H1 (cell line): ENCODE results near the gene SLC7A14. TPM values are rescaled to one million over a fixed set of nuclear protein-coding genes. Genes with fewer than 3 reads are reported as not detected.

ENCODE experiments used
- ASH2L ChIP-seq: fragments of 200-600, 300-600 bp; sonication (generic); IDR thresholded peaks from one replicate; pipeline ENCODE4 v1.7.1; 2017; ENCODE audit warnings: low read length
- BCL11A ChIP-seq, 2 experiments: IDR thresholded peaks; one replicate each; pipeline ENCODE4 v1.6.1; 2011; ENCODE audit warnings: low read depth in 2 of 2, low read length in 2 of 2, mild to moderate bottlenecking in 2 of 2
- SAP30 ChIP-seq: fragments of 300-600 bp; sonication (generic); IDR thresholded peaks from 2 replicates; pipeline ENCODE4 v1.7.1; 2012; ENCODE audit warnings: low read length, moderate library complexity, mild to moderate bottlenecking, inconsistent platforms; ENCODE audit not compliant: insufficient read depth, insufficient replicate concordance
- SP1 ChIP-seq: IDR thresholded peaks from 2 replicates; pipeline ENCODE4 v1.6.1; 2011; ENCODE audit warnings: low read depth, low read length
- SP2 ChIP-seq: IDR thresholded peaks from 2 replicates; pipeline ENCODE4 v1.6.1; 2012; ENCODE audit warnings: mild to moderate bottlenecking, low read length, inconsistent platforms
- SRF ChIP-seq: IDR thresholded peaks from 2 replicates; pipeline ENCODE4 v1.6.1; 2011; ENCODE audit warnings: mild to moderate bottlenecking, low read depth, low read length, moderate library complexity
- TBP ChIP-seq: IDR thresholded peaks from 2 replicates; pipeline ENCODE4 v1.6.1; 2011; ENCODE audit warnings: low read depth, low read length, improper control_type of control experiment
- TCF12 ChIP-seq: IDR thresholded peaks from 2 replicates; pipeline ENCODE4 v1.6.1; 2011; ENCODE audit warnings: low read depth, mild to moderate bottlenecking, low read length
- polyA plus RNA-seq, 7 experiments: library from polyadenylated mRNA; depleted of rRNA in 3 of 7; stranded (reverse) in 5 of 7; unstranded in 2 of 7; fragments of >200 nt in 5 of 7; fragments of 200-250 nt in 2 of 7; gene quantifications; 1 replicate in 5 of 7; 2 replicates in 1 of 7; 4 replicates in 1 of 7; pipeline versions ENCODE4 v1.2.1 to v1.2.3, GENCODE V29; 2011 to 2013; ENCODE audit warnings: missing spikeins in 2 of 7, mixed read lengths in 2 of 7
- total RNA-seq: library from RNA; stranded (reverse); fragmentation: NEBNext Ultra II Directional; extraction: Animal tissue kit (Norgen Biotek cat#: 25700); gene quantifications from 2 replicates; pipeline ENCODE4 v1.2.1, GENCODE V29; 2021

SLC7A14 gene
- total and polyA plus RNA-seq, 2 of the 8 experiments (the other 6 are each of a cell fraction or from before 2014, with no cell fraction given): 0.21 to 0.95 TPM

GRCh38 chr3:170470063-170471016, 115.5 kb downstream of the SLC7A14 start (continued):
- TF ChIP-seq SP1: no peak
- TF ChIP-seq ASH2L: no peak
- no peak for TF ChIP-seq TBP
- no peak for TF ChIP-seq BCL11A (IDR thresholded peaks at IDR 0.05; ENCODE audit: low read depth in 2 of 2, low read length in 2 of 2)
- TF ChIP-seq SP2: no peak
- no peak for TF ChIP-seq SAP30
- TF ChIP-seq SRF: no peak
- TF ChIP-seq TCF12: no peak
